NCI-H1092 treated with DMSO at 0.1 percent for 48 hours (cell line): ENCODE data around the gene IL1RL2.
A peak's percentile ranks its signal among the peaks of the same experiment; 100 is the strongest.

Experiments
- DNase-seq: peaks from one replicate; lab custom pipeline; 2025; lab: John Stamatoyannopoulos, UW

IL1RL2 gene

DNA sequence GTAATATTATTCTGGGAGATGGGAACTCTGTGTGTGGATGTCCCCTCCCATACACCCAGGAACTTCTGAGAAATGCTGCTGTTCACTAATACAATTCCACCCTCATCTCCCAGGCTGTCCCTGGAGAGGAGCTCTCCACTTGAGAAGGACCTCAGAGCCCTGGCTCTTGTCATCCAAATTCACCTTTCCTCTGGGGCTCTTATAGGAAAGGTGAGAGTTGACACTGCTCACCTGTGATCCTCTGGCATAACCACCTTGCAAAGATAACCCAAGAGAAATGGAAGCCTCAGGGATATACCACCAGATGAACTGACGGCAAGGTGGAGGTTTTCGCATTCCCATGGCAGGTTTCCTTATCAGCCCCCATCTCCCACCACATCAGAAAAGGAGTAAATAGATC lies 52.0 kb downstream of the IL1RL2 start:
- DNase-seq: no peak

DNA sequence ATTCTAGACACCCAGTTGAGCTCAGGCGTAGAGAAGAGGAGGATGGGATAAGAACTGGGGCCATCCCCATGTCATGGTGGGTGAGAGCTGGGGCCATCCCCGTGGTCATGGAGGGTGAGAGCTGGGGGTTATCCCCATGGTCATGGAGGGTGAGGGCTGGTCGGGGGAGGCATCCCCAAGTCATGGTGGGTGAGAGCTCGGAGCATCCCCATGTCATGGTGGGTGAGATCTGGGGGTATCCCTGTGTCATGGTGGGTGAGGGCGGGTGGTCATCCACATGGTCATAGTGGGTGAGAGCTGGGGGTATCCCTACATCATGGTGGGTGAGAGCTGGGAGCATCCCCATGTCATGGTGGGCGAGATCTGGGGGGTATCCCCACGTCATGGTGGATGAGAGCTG lies 52.5 kb downstream of the IL1RL2 start:
- DNase-seq: no peak

DNA sequence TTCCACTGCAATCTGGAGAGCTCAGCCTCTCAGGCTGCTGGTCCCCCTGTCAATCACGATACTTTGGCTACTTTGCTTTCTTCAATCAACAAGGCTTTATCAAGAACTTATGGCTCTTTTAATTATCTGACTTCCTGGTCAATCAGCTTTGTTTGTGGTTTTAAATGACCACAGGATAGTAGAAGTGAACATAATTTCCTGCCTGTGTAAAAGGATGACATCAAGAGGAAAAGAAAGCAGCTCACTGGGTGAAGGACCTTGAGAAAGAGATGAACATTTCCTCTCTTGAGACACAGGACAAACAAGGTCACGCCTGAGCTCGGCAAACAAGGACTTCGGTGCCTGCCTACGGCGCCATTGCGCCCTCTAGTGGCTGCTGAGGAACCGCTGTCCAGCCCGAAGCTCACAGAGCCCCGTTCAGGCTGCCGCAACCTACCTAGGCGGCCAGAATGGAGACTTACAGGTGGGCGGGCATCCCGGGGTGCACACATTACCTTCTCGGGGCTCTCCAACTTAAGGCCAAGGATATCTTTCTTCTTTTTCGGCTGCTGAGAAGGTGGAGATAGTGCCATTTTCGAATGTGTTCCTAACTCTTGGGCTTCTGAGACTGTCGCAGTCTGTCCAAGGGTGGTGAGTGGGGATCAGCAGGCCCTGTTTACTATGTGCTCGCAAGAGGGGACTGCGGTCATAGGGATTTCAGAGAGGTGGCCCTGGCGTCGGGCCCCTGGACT lies 54.0 kb downstream of the IL1RL2 start:
- DNase-seq: peak; percentile 31

DNA sequence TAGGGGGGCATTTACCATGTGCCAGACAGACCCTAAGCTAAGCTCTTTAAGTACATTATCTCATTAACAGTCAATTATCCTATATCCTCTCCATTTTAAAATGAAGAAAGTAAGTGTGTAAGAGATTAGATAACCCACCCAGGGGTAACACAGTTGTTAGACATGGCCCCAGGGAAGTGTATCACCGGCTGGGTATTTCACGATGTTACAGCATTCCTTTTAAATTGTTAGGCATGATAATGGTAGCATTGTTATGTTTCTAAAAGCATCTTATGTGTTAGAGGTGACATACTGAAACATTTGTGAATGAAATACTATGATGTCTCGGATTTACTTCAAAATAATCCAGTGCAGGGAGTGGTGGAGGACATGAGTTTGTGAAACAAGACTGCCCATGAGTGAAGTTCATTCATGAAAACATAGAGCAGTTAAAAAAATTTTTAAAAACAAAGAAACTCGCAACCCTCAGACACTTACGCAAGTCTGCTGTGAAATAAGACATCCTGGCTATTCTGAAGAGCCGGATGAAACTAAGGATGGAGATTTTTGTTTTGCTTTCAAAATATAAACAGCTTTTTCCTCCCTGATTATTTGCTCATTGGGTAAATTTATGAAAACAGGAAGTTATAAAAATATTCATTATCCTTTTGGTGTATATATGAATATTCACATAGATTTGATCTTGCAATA lies 54.9 kb downstream of the IL1RL2 start:
- no peak for DNase-seq

DNA sequence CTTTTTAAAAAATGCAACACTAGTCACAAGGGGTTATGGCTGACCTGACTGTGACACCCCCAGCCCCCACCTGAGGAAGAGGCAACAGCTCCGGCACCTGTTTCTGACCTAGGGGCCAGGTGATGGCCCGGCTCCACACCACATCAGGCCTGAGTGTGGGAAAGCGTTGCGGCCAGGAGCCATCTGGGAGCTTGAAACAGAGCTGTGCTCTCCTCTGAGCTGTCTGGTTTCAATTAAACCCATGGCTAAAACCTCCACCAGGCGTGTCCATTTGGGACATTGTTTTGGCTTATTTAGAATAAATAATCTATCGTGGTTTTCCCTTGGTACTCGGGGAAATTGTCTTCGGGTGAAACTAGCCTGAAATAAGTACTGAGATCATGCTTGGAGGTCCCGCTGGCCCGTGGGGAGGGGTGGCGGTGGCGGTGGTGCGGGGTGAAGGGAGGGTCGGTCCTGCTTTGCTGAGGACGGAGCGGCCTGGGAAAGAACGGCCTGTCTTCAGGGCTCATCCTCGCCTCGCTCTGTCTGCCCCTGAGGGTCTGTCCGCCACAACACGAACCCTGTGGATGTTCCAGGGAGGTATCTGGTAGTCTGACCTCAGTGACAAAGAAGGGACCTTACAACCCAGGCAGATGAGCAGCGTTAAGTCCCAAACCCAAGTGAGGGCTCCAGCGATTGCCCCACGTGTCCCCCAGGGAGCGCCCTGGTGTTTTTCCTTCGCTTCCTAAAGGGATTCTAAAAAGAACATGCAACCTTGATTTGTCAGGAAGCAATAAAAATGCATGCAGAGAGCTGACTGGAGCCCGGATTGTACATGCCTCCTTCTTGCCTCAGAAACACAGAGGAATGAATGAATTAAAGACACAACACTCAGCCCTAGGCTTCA lies 58.7 kb downstream of the IL1RL2 start:
- no peak for DNase-seq

DNA sequence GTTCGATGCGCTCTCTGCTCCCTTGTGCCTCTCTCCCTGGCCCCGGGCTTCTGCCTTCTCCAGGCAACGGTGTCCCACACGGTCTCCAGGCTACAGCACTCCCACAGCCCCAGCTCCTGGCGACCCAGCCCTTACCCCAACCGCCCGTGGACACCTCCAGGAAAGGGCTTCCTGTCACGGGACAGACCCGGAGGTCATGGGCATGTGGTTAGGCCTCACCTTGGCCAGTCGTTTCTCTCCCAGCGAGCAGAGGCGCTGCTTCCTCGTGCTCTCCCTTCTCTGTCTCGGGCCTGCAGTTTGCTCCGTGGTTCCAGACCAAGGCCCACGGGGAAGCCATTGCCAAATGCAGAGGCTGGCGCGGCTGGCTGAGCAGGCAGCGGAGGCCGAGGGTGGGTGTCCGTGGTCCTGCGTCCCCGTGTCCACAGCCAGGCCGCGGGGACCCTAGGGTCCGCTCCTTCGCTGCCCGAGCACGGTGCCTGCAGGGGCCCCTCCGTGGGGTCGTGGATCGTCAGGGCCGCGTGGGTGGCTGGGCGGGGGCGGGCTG lies 63.5 kb downstream of the IL1RL2 start:
- no peak for DNase-seq

DNA sequence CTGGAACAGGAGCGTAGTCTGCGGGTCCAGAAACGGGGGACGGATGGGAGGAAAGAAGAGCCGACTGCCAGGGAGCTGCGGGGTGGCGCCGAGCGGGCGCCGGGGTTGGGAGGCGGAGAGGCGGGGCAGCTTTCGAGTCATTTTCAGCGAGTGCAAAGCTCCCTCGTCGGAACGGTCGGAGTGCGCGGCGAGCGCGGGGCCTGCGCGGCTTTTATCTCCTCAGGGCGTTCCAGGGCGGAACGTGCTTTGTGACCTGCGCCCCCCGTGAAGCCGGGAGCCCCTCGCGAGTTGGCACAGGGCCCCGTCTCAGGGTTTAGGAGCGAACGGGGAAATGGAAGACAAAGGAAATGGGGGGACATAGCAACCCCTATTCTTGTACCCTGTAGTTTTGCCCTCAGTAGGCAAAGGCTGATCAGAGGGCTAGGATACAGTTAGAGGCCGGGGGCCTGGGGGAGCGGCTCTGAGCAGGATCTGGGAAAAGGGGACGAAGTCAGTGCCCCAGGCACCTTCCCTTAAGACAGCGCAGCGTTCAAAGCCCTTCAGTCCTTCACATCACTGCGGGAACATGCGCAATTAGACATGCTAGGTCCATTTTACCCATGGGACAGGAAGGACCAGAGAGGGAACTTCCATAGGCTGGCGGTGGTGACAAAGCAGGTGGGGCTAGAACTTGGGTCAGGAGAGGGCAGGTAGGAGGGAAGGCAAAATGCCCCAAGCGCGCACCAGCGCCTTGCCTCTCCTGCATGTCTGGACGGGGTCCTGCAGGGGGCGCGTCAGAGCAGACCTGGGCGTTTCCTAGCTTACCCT lies 64.4 kb downstream of the IL1RL2 start:
- no peak for DNase-seq

DNA sequence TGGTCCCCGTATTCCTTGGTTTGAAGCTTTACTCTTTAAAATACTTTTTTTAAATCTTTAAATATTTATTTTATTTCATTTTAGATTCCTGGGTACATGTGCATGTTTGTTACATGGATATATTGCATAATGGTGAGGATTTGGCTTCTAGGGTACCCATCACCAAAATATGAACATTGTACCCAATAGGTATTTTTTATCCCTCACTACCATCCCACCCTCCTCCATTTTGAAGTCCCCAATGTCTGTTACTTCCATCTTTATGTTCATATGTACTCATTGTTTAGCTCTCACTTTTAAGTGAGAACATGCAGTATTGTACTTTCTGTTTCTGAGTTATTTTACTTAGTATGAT lies 65.0 kb downstream of the IL1RL2 start:
- no peak for DNase-seq

DNA sequence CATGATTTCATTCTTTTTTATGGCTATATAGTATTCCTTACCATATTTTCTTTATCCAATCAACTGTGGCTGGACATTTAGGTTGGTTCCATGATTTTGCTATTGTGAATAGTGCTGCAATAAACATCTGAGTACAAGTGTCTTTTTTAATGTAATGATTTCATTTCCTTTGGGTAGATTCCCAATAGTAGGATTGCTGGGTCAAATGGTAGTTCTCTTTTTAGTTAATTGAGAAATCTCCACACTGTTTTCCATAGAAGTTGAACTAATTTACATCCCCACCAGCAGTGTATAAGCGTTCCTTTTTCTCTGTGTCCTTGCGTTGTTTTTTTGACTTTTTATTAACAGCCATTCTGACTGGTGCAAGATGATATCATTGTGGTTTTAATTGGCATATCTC lies 65.4 kb downstream of the IL1RL2 start:
- no peak for DNase-seq

DNA sequence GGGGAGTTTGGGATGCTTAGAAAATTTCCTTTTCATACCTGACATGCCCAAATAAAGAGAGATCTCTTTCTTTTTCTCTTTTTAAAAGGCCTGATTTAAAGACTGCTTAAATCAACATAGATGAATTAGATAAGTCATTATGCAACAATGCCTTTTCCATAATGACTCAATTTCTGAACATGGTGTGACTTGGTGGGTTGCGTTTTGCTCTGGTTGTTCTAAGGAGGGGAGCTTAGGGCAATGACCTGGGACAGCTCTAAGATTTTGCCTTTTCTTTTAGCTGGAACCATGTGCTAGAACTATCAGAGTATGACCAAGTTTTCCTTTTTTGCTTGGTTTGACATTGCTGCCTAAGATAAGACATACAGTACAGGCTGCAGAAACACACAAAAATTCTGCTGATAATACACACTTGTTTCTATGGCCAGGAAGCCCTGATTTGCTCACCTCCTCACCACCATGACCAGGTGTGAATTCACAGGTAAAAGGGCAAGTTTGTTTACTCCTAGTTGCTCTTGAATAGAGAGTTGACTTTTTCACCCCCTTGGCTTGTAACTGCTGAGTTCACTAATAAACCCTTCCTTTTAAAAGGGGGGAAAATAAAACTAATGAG lies 66.4 kb downstream of the IL1RL2 start:
- no peak for DNase-seq

DNA sequence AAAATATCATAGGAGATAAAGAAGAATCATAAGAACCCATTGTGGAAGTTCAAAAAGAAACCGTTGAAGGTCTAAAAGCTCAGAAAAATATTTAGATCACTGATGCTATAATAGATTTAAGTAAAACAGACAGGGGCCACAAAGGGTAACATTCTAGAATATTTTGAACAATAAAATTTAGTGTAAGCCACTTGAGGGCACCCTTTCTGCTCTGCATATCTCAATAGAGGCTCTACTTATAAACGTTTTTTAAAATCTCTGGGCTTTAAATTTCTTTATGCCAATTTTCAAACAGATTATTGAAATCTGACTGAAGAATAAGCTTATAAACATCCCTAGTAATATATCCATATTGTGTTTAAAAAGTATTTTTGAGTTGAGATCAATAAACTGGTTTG lies 66.9 kb downstream of the IL1RL2 start:
- no peak for DNase-seq

DNA sequence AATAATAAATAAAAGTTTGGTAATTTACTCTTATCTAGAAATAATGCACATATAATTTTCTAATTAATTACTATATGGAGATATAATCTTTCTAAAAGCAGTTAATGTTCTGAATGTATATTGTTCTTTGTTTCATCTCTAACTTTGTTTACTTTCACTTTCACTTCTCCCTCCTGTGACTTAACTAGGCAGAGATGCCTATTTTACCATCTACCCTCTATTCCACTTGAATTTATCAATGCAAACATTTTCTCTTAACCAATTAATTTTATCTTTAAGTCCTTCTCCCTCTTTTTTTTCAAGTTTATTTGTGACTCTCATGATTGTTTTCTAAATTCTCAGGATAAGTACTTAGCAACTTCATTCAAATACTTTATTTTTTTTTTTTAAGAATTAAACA lies 69.5 kb downstream of the IL1RL2 start:
- DNase-seq: no peak

DNA sequence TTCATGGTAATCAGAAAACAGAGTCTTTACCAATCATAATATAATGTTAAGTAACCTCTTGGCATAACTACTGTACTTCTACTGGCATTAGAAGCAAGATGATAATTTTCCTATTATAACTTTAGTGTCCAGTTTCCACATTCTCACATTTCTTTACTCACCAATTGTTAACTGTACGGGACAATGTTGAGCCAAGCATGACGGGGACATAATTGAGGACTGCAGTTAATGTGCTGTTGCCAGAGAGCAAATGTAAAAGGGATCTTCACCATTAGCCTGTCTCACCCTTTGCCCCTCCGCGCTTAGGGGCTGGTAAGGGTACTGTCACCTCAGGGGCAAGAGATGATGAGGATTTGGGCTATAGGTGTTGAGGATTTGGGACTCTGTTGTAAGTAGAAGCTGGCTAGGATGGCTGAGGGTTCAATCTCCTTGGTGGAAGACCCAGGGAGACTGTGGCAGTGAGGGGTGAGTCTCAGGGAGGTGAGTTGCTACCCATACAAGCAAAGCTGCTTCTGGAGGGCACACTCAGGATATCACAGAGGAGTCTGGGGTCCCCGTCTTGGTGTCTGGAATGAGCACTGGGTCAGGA lies 70.1 kb downstream of the IL1RL2 start:
- DNase-seq: no peak

DNA sequence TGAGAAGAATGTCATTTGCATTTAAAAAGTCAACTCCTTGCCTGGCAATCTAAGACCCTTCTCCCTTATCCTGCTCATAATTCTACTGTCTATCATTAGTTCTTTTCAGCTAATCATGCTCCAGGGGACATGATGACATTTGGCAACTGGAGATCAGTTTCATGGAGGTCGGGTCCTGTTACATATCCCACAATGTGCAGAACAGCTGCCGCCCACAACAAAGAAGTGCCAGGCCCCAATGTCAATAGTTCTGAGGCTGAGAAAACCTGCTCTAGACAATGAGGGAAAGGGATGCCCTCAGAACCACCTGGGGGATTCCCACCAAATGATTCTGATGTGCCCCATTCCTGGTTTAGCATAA lies 71.2 kb downstream of the IL1RL2 start:
- no peak for DNase-seq

DNA sequence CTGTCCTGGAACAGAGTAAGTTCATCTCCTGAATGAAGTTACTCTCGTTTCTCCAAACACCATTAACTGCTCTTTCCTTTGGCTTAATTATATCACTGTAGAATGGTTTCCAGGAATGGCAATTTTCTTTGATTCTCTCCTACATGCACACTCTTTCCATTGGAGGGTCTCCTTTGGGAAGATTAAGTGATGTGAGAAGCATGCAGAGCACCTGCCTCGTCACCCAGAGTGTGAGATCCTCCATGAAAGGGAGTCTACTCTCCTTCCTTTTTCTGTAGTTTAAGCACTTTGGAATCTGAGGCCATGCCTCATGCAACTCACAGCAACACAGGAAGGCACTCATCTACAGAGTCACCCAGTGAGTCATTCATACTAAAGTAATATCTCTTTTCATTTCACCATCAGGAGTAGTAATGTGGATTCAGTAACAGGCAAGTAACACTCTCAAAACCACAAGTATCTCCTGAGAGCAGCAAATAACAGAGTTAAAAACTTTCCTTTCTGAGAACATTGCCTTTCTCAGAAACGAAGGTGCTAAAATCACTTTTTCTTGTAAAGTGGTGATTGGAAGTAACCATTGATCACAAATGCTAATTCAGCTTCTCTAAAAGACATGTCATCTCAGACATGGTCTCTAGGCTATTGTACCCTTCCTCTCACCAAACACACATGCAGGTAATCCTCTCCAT lies 71.7 kb downstream of the IL1RL2 start:
- DNase-seq: no peak

DNA sequence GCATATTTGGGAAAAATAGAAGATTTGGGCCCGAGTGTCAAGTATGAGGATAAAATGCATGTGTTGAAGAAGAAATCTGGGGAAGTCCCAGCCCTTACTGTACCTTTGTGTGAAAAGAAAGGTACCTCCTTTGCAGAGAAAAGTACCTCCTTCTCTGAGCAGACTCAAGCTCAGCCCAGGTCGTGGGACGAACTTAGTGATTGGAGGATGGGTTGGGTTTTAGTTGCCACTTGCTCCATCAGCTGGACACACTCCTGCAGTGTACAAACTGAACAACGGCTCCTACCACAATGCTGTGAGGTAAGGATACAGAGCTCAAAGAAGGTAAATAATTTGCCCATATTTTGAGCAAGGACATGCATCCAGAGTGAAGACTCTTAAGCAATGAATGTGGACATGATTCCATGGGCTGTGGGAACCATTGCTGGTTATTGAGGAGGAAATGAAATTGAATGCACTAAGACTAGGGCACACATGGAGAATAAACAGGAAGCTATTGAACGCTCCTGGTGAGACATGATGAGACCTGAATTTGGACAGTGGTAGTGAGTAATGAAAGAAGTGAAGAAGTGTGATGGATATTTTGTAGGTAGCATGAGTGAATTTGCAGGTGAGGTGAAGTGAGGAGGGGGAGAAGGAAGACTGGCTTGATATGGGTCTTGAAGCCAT lies 74.8 kb downstream of the IL1RL2 start:
- DNase-seq: no peak

DNA sequence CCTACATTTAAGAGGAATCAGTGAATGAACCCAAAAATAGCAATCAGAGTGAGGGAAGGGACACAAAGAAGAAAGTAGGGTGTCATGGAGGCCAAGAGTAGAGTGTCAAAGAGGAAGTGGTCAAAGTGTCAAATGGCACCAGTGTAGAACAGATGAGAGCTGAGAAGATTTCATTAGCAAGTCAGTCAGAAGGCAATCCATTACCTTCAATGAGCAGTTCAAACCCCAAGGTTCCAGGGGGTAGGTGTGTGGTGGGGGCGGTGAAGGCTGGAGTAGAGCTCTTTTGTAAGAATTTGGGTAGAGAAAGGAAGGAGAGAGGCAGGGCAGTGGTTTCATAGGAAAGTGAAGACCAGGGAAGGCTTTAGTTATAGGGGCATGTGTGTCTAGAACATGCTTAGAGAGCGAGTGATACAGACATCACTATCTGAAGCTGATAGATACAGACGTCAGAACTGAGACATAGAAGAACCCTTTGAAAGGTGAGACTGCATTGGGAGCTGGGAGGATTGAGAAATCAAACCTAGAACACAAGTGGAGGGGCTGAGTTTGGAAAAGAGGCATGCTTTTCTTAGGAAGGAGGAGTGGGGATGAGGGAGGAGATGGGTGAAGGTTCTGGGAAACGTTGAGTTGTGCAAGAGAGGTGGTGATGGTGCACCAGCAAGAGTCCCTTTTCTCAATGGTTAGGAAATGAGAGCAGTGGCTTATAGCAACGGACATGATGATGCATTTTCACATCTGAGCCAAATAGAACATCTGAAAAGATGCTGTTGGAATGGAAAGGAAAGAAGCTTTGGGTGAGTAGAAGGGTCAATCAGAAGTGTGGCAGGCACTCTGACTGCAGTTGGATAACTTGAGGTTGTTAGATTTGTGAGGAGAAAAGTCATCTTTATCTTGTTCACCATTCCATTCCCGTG lies 75.7 kb downstream of the IL1RL2 start:
- no peak for DNase-seq

DNA sequence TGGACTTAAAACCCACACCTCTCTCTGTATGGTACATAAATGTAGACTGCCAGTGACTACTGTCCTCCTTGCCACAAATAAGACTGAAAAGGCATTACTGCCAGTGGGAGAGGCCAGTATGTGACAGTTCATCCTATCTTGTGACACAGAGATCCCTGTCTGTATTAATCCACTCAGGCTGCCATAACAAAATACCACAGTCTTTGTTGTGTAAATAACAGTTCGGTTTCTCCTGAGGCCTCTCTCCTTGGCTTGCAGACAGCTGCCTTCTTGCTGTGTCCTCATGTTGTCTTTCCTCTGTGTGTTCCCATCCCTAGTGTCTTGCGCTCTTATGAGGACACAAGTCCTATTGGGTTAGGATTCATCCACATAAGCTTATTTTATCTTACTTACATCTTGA lies 78.1 kb downstream of the IL1RL2 start:
- DNase-seq: no peak

DNA sequence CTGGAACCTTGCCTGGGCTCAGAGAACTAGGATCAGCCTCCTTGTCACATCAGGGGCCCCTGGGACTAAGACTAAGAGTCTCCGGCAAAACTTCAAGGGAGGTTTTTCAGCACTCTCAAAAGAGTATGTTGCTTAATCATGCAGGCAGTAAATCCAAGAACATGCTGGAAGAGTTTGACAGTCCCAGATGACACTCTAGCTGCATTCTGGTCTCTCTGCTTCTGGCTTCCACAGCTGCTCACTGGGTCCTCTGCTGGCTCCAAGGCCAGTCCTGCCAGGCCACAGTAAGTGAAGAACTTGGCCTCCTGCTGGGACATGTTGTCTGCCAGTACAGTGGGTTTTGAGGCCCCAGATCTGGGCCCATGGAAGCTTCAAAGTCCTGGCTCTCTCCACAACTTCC lies 79.4 kb downstream of the IL1RL2 start:
- DNase-seq: no peak
